HEK293 (cell line): Measurements from ENCODE around the gene PSRC1.

ENCODE experiments used
- EGR2 ChIP-seq: fragments of 450-650 bp; formaldehyde crosslinking; IDR thresholded peaks from 2 replicates; pipeline ENCODE4 v1.5.1; 2016; ENCODE audit warnings: low read depth, missing biosample characterization, missing genetic modification characterization
- GFI1B ChIP-seq: fragments of 450-650 bp; formaldehyde crosslinking; IDR thresholded peaks from 2 replicates; pipeline ENCODE4 v1.5.1; 2016; ENCODE audit warnings: missing biosample characterization, missing genetic modification characterization
- KLF10 ChIP-seq: fragments of 450-650 bp; IDR thresholded peaks from 2 replicates; pipeline ENCODE4 v1.5.1; 2018; ENCODE audit warnings: missing biosample characterization, mild to moderate bottlenecking, missing genetic modification characterization
- RBAK ChIP-seq: fragments of 450-650 bp; formaldehyde crosslinking; IDR thresholded peaks from 2 replicates; pipeline ENCODE4 v1.5.1; 2016; ENCODE audit warnings: missing biosample characterization, missing genetic modification characterization
- REPIN1 ChIP-seq: fragments of 450-650 bp; formaldehyde crosslinking; IDR thresholded peaks from 2 replicates; pipeline ENCODE4 v1.5.1; 2017; ENCODE audit warnings: missing biosample characterization, missing genetic modification characterization, low read depth
- SP7 ChIP-seq: fragments of 450-650 bp; formaldehyde crosslinking; IDR thresholded peaks from 2 replicates; pipeline ENCODE4 v1.5.1; 2016; ENCODE audit warnings: missing biosample characterization, missing genetic modification characterization
- YY1 ChIP-seq: fragments of 450-650 bp; formaldehyde crosslinking; IDR thresholded peaks from 2 replicates; pipeline ENCODE4 v1.5.1; 2018; ENCODE audit warnings: missing biosample characterization, missing genetic modification characterization
- ZNF132 ChIP-seq: fragments of 450-650 bp; formaldehyde crosslinking; IDR thresholded peaks from 2 replicates; pipeline ENCODE4 v1.5.1; 2017; ENCODE audit warnings: missing biosample characterization, missing genetic modification characterization, borderline replicate concordance
- ZNF19 ChIP-seq: fragments of 450-650 bp; formaldehyde crosslinking; IDR thresholded peaks from 2 replicates; pipeline ENCODE4; 2016; ENCODE audit warnings: missing biosample characterization, missing genetic modification characterization, low read depth
- ZNF2 ChIP-seq: fragments of 450-650 bp; formaldehyde crosslinking; IDR thresholded peaks from 2 replicates; pipeline ENCODE4 v1.5.1; 2016; ENCODE audit warnings: missing biosample characterization, missing genetic modification characterization
- ZNF221 ChIP-seq: fragments of 450-650 bp; formaldehyde crosslinking; IDR thresholded peaks from 2 replicates; pipeline ENCODE4 v1.5.1; 2017; ENCODE audit warnings: missing biosample characterization, missing genetic modification characterization, borderline replicate concordance
- ZNF292 ChIP-seq: fragments of 450-650 bp; formaldehyde crosslinking; IDR thresholded peaks from 2 replicates; pipeline ENCODE4 v1.5.1; 2016; ENCODE audit warnings: low read depth, missing biosample characterization, missing genetic modification characterization, borderline replicate concordance
- ZNF350 ChIP-seq: fragments of 450-650 bp; formaldehyde crosslinking; IDR thresholded peaks from 2 replicates; pipeline ENCODE4 v1.5.0; 2017; ENCODE audit warnings: missing biosample characterization, mild to moderate bottlenecking, missing genetic modification characterization
- ZNF394 ChIP-seq: fragments of 450-650 bp; formaldehyde crosslinking; IDR thresholded peaks from 2 replicates; pipeline ENCODE4 v1.5.1; 2016; ENCODE audit warnings: missing biosample characterization, missing genetic modification characterization, mild to moderate bottlenecking, moderate library complexity, borderline replicate concordance
- ZNF549 ChIP-seq: fragments of 450-650 bp; IDR thresholded peaks from 2 replicates; pipeline ENCODE4 v1.5.1; 2018; ENCODE audit warnings: missing biosample characterization, missing genetic modification characterization, mild to moderate bottlenecking, inconsistent platforms, moderate library complexity
- ZNF558 ChIP-seq: fragments of 450-650 bp; formaldehyde crosslinking; IDR thresholded peaks from 2 replicates; pipeline ENCODE4 v1.5.1; 2016; ENCODE audit warnings: missing biosample characterization, missing genetic modification characterization
- ZNF600 ChIP-seq: fragments of 450-650 bp; formaldehyde crosslinking; IDR thresholded peaks from 2 replicates; pipeline ENCODE4 v1.5.1; 2016; ENCODE audit warnings: missing biosample characterization, missing genetic modification characterization
- ZNF747 ChIP-seq: fragments of 450-650 bp; formaldehyde crosslinking; IDR thresholded peaks from 2 replicates; pipeline ENCODE4 v1.5.1; 2016; ENCODE audit warnings: missing biosample characterization, missing genetic modification characterization
- ZNF830 ChIP-seq: fragments of 450-650 bp; IDR thresholded peaks from 2 replicates; pipeline ENCODE4 v1.5.0; 2018; ENCODE audit warnings: missing biosample characterization, missing genetic modification characterization, low read depth, mild to moderate bottlenecking, moderate library complexity
- TF ChIP-seq, protein P1 (sequence below): fragments of 450-650 bp; formaldehyde crosslinking; IDR thresholded peaks from 2 replicates; pipeline ENCODE4; 2016; ENCODE audit warnings: missing biosample characterization, missing genetic modification characterization
- TF ChIP-seq, protein P2 (sequence below): fragments of 450-650 bp; formaldehyde crosslinking; IDR thresholded peaks from 2 replicates; pipeline ENCODE4 v1.5.1; 2016; ENCODE audit warnings: missing biosample characterization, missing genetic modification characterization
- TF ChIP-seq, protein P3 (sequence below): fragments of 450-650 bp; formaldehyde crosslinking; IDR thresholded peaks from 2 replicates; pipeline ENCODE4 v1.5.1; 2016; ENCODE audit warnings: missing biosample characterization, missing genetic modification characterization
- TF ChIP-seq, protein P4 (sequence below): fragments of 450-650 bp; formaldehyde crosslinking; IDR thresholded peaks from 2 replicates; pipeline ENCODE4 v1.5.1; 2016; ENCODE audit warnings: missing biosample characterization, missing genetic modification characterization
- TF ChIP-seq, protein P5 (sequence below): fragments of 450-650 bp; formaldehyde crosslinking; IDR thresholded peaks from 2 replicates; pipeline ENCODE4 v1.5.1; 2016; ENCODE audit warnings: missing biosample characterization, missing genetic modification characterization
- TF ChIP-seq, protein P6 (sequence below): fragments of 450-650 bp; formaldehyde crosslinking; optimal IDR thresholded peaks from 2 replicates; pipeline ENCODE3; 2016; ENCODE audit warnings: missing biosample characterization, mild to moderate bottlenecking, missing genetic modification characterization
- TF ChIP-seq, protein P7 (sequence below): fragments of 450-650 bp; formaldehyde crosslinking; IDR thresholded peaks from 2 replicates; pipeline ENCODE4 v1.5.1; 2017; ENCODE audit warnings: missing biosample characterization, missing genetic modification characterization

The PSRC1 gene

DNA sequence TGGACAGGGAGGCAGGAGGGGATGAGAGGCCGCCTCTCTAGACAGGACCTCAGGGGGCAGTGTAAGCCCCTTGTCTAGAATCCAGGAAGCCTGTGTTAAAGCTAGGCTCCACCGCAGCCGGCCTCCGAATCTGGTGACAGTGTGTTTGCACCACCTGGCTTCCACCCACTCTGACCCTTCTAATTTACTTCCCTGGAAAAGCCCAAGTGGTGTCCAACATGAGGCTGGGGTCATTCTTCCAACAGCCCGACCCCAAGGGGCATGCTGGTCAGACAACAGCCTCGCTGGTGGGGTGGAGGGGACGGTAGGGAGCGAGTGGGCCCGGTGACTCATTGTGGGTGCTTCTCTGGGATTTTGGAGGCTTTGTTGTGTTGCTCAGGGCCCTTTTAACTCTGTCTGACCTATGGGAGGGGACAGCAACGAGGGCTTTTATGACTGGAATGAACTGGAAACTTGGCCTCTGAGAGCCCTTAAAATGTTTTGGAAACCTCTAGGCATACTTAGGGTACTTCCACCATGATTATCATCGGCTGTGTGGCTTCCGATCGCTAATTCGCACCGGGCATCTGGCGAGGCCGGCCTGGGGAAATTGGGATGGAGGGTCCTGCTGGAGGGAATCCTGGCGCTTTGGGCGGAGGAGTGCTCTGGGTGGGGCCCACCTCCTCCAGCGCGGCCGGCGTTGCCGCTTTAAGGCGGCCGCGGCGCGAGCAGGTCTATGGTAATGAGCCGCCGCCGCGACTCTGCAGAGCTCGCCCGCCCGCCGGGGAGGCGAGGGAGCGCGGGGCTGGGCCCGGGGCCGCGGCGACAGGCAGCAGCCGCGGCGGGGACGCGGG, 33.9 kb downstream of the PSRC1 start, which contains the start of gene CELSR2 (continued):
- TF ChIP-seq ZNF830 (tag by site-specific recombination) (no peak), KLF10 (tag by site-specific recombination) (no peak), ZNF221 (tag by site-specific recombination) (no peak), ZNF350 (tag by site-specific recombination) (no peak), ZNF2 (tag by site-specific recombination) (no peak), ZNF292 (tag by site-specific recombination) (no peak), REPIN1 (no peak), ZNF558 (no peak), YY1 (tag by site-specific recombination) (no peak), RBAK (tag by site-specific recombination) (no peak), EGR2 (tag by site-specific recombination) (no peak), ZNF19 (no peak), ZNF549 (tag by site-specific recombination) (no peak), GFI1B (tag by site-specific recombination) (no peak), ZNF747 (tag by site-specific recombination) (no peak), SP7 (tag by site-specific recombination) (peak; percentile 44; the same call in 1 of the 2 replicates), ZNF132 (tag by site-specific recombination) (no peak), ZNF600 (tag by site-specific recombination) (0 out of 2 replicates have a peak, but pooled peaks have one; percentile 15), ZNF394 (tag by site-specific recombination) (no peak)
- TF ChIP-seq, protein P1, sequence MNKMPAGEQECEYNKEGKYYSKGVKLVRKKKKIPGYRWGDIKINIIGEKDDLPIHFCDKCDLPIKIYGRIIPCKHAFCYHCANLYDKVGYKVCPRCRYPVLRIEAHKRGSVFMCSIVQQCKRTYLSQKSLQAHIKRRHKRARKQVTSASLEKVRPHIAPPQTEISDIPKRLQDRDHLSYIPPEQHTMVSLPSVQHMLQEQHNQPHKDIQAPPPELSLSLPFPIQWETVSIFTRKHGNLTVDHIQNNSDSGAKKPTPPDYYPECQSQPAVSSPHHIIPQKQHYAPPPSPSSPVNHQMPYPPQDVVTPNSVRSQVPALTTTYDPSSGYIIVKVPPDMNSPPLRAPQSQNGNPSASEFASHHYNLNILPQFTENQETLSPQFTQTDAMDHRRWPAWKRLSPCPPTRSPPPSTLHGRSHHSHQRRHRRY (tag by site-specific recombination), result no peak
- TF ChIP-seq, protein P2, sequence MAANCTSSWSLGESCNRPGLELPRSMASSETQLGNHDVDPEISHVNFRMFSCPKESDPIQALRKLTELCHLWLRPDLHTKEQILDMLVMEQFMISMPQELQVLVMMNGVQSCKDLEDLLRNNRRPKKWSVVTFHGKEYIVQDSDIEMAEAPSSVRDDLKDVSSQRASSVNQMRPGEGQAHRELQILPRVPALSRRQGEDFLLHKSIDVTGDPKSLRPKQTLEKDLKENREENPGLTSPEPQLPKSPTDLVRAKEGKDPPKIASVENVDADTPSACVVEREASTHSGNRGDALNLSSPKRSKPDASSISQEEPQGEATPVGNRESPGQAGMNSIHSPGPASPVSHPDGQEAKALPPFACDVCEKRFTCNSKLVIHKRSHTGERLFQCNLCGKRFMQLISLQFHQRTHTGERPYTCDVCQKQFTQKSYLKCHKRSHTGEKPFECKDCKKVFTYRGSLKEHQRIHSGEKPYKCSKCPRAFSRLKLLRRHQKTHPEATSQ, result no peak
- TF ChIP-seq, protein P3, sequence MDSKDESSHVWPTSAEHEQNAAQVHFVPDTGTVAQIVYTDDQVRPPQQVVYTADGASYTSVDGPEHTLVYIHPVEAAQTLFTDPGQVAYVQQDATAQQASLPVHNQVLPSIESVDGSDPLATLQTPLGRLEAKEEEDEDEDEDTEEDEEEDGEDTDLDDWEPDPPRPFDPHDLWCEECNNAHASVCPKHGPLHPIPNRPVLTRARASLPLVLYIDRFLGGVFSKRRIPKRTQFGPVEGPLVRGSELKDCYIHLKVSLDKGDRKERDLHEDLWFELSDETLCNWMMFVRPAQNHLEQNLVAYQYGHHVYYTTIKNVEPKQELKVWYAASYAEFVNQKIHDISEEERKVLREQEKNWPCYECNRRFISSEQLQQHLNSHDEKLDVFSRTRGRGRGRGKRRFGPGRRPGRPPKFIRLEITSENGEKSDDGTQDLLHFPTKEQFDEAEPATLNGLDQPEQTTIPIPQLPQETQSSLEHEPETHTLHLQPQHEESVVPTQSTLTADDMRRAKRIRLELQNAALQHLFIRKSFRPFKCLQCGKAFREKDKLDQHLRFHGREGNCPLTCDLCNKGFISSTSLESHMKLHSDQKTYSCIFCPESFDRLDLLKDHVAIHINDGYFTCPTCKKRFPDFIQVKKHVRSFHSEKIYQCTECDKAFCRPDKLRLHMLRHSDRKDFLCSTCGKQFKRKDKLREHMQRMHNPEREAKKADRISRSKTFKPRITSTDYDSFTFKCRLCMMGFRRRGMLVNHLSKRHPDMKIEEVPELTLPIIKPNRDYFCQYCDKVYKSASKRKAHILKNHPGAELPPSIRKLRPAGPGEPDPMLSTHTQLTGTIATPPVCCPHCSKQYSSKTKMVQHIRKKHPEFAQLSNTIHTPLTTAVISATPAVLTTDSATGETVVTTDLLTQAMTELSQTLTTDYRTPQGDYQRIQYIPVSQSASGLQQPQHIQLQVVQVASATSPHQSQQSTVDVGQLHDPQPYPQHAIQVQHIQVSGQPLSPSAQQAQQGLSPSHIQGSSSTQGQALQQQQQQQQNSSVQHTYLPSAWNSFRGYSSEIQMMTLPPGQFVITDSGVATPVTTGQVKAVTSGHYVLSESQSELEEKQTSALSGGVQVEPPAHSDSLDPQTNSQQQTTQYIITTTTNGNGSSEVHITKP (tag by site-specific recombination), result peak; percentile 60; the same call in 1 of the 2 replicates
- TF ChIP-seq, protein P4, sequence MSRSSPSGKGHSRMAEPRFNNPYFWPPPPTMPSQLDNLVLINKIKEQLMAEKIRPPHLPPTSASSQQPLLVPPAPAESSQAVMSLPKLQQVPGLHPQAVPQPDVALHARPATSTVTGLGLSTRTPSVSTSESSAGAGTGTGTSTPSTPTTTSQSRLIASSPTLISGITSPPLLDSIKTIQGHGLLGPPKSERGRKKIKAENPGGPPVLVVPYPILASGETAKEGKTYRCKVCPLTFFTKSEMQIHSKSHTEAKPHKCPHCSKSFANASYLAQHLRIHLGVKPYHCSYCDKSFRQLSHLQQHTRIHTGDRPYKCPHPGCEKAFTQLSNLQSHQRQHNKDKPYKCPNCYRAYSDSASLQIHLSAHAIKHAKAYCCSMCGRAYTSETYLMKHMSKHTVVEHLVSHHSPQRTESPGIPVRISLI (tag by site-specific recombination), result no peak
- TF ChIP-seq, protein P5, sequence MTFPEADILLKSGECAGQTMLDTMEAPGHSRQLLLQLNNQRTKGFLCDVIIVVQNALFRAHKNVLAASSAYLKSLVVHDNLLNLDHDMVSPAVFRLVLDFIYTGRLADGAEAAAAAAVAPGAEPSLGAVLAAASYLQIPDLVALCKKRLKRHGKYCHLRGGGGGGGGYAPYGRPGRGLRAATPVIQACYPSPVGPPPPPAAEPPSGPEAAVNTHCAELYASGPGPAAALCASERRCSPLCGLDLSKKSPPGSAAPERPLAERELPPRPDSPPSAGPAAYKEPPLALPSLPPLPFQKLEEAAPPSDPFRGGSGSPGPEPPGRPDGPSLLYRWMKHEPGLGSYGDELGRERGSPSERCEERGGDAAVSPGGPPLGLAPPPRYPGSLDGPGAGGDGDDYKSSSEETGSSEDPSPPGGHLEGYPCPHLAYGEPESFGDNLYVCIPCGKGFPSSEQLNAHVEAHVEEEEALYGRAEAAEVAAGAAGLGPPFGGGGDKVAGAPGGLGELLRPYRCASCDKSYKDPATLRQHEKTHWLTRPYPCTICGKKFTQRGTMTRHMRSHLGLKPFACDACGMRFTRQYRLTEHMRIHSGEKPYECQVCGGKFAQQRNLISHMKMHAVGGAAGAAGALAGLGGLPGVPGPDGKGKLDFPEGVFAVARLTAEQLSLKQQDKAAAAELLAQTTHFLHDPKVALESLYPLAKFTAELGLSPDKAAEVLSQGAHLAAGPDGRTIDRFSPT (tag by site-specific recombination), result no peak
- TF ChIP-seq, protein P6, sequence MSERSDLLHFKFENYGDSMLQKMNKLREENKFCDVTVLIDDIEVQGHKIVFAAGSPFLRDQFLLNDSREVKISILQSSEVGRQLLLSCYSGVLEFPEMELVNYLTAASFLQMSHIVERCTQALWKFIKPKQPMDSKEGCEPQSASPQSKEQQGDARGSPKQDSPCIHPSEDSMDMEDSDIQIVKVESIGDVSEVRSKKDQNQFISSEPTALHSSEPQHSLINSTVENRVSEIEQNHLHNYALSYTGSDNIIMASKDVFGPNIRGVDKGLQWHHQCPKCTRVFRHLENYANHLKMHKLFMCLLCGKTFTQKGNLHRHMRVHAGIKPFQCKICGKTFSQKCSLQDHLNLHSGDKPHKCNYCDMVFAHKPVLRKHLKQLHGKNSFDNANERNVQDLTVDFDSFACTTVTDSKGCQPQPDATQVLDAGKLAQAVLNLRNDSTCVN (tag by site-specific recombination), result peak; percentile 76
- TF ChIP-seq, protein P7, sequence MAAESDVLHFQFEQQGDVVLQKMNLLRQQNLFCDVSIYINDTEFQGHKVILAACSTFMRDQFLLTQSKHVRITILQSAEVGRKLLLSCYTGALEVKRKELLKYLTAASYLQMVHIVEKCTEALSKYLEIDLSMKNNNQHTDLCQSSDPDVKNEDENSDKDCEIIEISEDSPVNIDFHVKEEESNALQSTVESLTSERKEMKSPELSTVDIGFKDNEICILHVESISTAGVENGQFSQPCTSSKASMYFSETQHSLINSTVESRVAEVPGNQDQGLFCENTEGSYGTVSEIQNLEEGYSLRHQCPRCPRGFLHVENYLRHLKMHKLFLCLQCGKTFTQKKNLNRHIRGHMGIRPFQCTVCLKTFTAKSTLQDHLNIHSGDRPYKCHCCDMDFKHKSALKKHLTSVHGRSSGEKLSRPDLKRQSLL, result peak; percentile 12; the same call in 1 of the 2 replicates
